Superior temporal gyrus (tissue), 1 donor: ENCODE results near the gene DCLK3.

Experiments
- DNase-seq: peaks from one replicate; pipeline ENCODE4 v3.0.0-alpha.2; 2016; ENCODE audit errors: extremely low spot score

Gene DCLK3

GRCh38 chr3:36707623-36708409, 56.5 kb downstream of the DCLK3 start:
- no peak for DNase-seq

- no peak for DNase-seq
Measured at GRCh38 chr3:36705015-36705414, 59.3 kb downstream of the DCLK3 start.

GRCh38 chr3:36704280-36704679, 60.1 kb downstream of the DCLK3 start:
- no peak for DNase-seq

- no peak for DNase-seq
Measured at GRCh38 chr3:36701249-36701572, 63.1 kb downstream of the DCLK3 start.

GRCh38 chr3:36700537-36701248, 63.7 kb downstream of the DCLK3 start:
- DNase-seq = peak; percentile 78

GRCh38 chr3:36698314-36698713, 66.0 kb downstream of the DCLK3 start:
- DNase-seq = no peak

- no peak for DNase-seq
Measured at GRCh38 chr3:36697229-36698001, 66.9 kb downstream of the DCLK3 start.

- no peak for DNase-seq
Measured at GRCh38 chr3:36696799-36697198, 67.6 kb downstream of the DCLK3 start.

- DNase-seq = no peak
Measured at GRCh38 chr3:36695769-36696137, 68.6 kb downstream of the DCLK3 start.

GRCh38 chr3:36695113-36695768, 69.1 kb downstream of the DCLK3 start:
- no peak for DNase-seq

- DNase-seq = no peak
Measured at GRCh38 chr3:36693670-36694069, 70.7 kb downstream of the DCLK3 start.

GRCh38 chr3:36689560-36689959, 74.8 kb downstream of the DCLK3 start:
- no peak for DNase-seq

GRCh38 chr3:36688815-36689214, 75.5 kb downstream of the DCLK3 start:
- no peak for DNase-seq

GRCh38 chr3:36686516-36686915, 77.8 kb downstream of the DCLK3 start:
- no peak for DNase-seq

GRCh38 chr3:36681867-36682266, 82.5 kb downstream of the DCLK3 start:
- DNase-seq = no peak

GRCh38 chr3:36680952-36681351, 83.4 kb downstream of the DCLK3 start:
- DNase-seq = no peak

- DNase-seq = no peak
Measured at GRCh38 chr3:36679384-36680200, 84.8 kb downstream of the DCLK3 start.

GRCh38 chr3:36678216-36679013, 85.9 kb downstream of the DCLK3 start:
- DNase-seq = no peak

GRCh38 chr3:36677331-36678007, 86.9 kb downstream of the DCLK3 start:
- DNase-seq = no peak

- no peak for DNase-seq
Measured at GRCh38 chr3:36674816-36675215, 89.5 kb downstream of the DCLK3 start.
